Activated B cell treated with CpG ODN at 0.5 μM for 24 hours (primary cell): ENCODE measurements around the gene PGM3. TPM values are rescaled to one million over a fixed set of nuclear protein-coding genes. Genes with fewer than 3 reads are reported as not detected.

Experiments used
- ATAC-seq: fragments of 200-7000 bp; cut with Tn5 transposase; one replicate; pipeline ENCODE4 v1.10.0; 2021; ENCODE audit warnings: low read depth, mild to moderate bottlenecking, moderate library complexity
- CTCF ChIA-PET: fragments of 350-600 bp; sonication (Branson Sonifier 250); formaldehyde crosslinking; loops from one replicate; lab custom pipeline; 2021; ENCODE audit warnings: antibody characterized with exemption; lab: Charles Lee
- POLR2A ChIA-PET: fragments of 350-600 bp; sonication (Branson Sonifier 250); formaldehyde crosslinking; loops from one replicate; lab custom pipeline; 2021; ENCODE audit warnings: antibody characterized with exemption; lab: Charles Lee
- DNase-seq: peaks from one replicate; pipeline ENCODE4 v3.0.0; 2022
- H3K27ac Mint-ChIP-seq: one replicate; pipeline ENCODE4 v1.8.0; 2020; ENCODE audit warnings: mixed read lengths
- H3K27me3 Mint-ChIP-seq: one replicate; pipeline ENCODE4 v1.8.0; 2021; ENCODE audit warnings: mixed read lengths
- H3K36me3 Mint-ChIP-seq: one replicate; pipeline ENCODE4 v1.8.0; 2021; ENCODE audit warnings: low read depth, mixed read lengths
- H3K4me1 Mint-ChIP-seq: one replicate; pipeline ENCODE4 v1.8.0; 2021; ENCODE audit warnings: mixed read lengths
- H3K4me3 Mint-ChIP-seq: one replicate; pipeline ENCODE4 v1.8.0; 2020; ENCODE audit warnings: mild to moderate bottlenecking, mixed read lengths
- H3K9me3 Mint-ChIP-seq: one replicate; pipeline ENCODE4 v1.8.0; 2020; ENCODE audit warnings: mixed read lengths
- CTCF ChIP-seq: fragments of 200-600 bp; IDR thresholded peaks from one replicate; pipeline ENCODE4 v1.8.0; 2022; ENCODE audit warnings: antibody characterized with exemption, mild to moderate bottlenecking
- intact Hi-C: fragments of 100-400 bp; cut with micrococcal nuclease; formaldehyde crosslinking; loops from one replicate; pipeline ENCODE4 v1.15.1; 2024
- total RNA-seq: library from RNA; stranded (reverse); gene quantifications from 2 replicates; pipeline ENCODE4 v1.2.3, GENCODE V29; 2022

The PGM3 gene
- total RNA-seq, 1 donor from 2014 or later: 20.1 TPM

GRCh38 chr6:83188501-83188900 is 4.6 kb downstream of the PGM3 start:
- Mint-ChIP-seq H3K9me3 (no peaks in the 10 kb centered on the region), H3K36me3 (peaks cover 45% of the 10 kb centered on the region), H3K4me3 (no peak overlapping the region), H3K4me1 (peaks cover 18% of the 10 kb centered on the region), H3K27me3 (no peaks in the 10 kb centered on the region), H3K27ac (no peak overlapping the region)
- no peak for TF ChIP-seq CTCF
- DNase-seq (no peak), ATAC-seq (no peak)
- intact Hi-C loops: no loop called here
- CTCF ChIA-PET: interaction anchor here (1.4 to 3.5 kb wide), 2 partner anchors 121 to 123 kb away, joined by 5 to 9 read pairs; partner anchors contain the start of genes DOP1A and UBE3D
- POLR2A ChIA-PET: interaction anchor here (1.1 kb wide), 1 partner anchor 123 kb away, joined by 3 read pairs; the partner anchor contains the start of gene UBE3D

DNA sequence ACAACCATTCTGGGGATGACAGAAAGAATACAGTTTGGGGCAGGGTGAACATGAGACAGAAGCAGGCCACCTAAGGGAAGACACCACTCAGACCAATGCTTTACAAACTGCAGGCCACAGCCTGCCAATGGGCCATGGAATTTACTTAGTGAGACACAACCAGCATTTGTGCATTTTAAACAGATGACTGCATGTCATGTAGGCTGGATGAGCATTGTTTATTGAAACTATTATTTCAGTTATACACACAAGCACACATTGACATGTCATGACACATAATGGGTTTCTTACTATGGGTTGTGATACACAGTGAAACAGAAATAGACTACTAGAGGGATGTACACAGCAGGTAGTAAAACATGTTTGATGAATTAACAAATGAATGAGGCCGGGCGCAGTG is 8.0 kb downstream of the PGM3 start:
- intact Hi-C loops: no loop called here
- Mint-ChIP-seq H3K4me3 (no peak overlapping the region), H3K27ac (no peak overlapping the region), H3K4me1 (peaks cover 2% of the 10 kb centered on the region), H3K9me3 (no peaks in the 10 kb centered on the region), H3K36me3 (peaks cover 68% of the 10 kb centered on the region), H3K27me3 (no peaks in the 10 kb centered on the region)
- ChIA-PET POLR2A (no interaction called here), CTCF (interaction anchor here (1.2 kb wide), 1 partner anchor 131 kb away, joined by 3 read pairs; no protein-coding TSS in a partner anchor)
- no peak for ATAC-seq
- no peak for TF ChIP-seq CTCF
- DNase-seq: no peak

DNA sequence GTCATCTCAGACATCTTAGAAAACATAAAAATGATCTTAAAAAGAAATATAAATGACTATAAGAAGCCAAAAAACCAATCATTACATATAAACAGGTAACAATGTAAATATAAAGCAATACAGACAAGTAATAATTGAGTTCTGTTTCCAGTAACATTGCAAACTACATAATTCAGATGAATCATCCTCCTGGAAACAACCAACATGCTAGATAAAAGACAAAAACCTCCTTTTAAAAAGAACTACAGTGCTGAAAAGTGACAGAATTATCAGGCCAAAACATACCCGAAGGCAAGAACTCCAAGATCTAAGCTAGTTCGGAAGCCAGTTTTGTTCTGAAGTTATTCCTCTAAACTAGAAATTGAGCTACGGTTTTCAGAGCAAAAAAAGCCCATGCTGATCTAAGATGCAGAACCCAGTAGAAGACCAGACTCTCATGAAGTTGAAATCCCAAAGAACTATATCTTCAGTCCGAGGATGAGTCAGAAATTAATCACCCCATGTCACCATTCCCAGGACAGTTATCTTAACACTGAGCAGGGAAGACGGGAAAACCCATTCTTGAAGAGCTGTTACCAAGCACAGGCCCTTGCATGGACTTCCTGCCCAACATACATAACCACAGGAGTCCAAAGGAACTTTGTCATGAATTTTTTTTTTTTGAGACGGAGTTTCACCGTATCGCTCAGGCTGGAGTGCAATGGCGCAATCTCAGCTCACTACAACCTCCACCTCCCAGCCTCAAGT is 9.8 kb downstream of the PGM3 start:
- TF ChIP-seq CTCF: no peak
- H3K27me3 Mint-ChIP-seq: no peaks in the 10 kb centered on the region
- CTCF ChIA-PET: interaction anchor here (1.4 kb wide), 1 partner anchor 116 kb away, joined by 4 read pairs; the partner anchor contains the start of gene DOP1A
- no peak for ATAC-seq
- peaks cover 69% of the 10 kb centered on the region for H3K36me3 Mint-ChIP-seq
- POLR2A ChIA-PET: no interaction called here
- no peak overlapping the region for H3K27ac Mint-ChIP-seq
- intact Hi-C loops: no loop called here
- H3K4me3 Mint-ChIP-seq: no peak overlapping the region
- H3K4me1 Mint-ChIP-seq: no peaks in the 10 kb centered on the region
- DNase-seq: no peak
- H3K9me3 Mint-ChIP-seq: no peaks in the 10 kb centered on the region

- H3K4me3 Mint-ChIP-seq: no peak overlapping the region
- no peaks in the 10 kb centered on the region for H3K9me3 Mint-ChIP-seq
- no peaks in the 10 kb centered on the region for H3K4me1 Mint-ChIP-seq
- peaks cover 76% of the 10 kb centered on the region for H3K36me3 Mint-ChIP-seq
- no peak for TF ChIP-seq CTCF
- H3K27ac Mint-ChIP-seq: no peak overlapping the region
- CTCF ChIA-PET: no interaction called here
- POLR2A ChIA-PET: no interaction called here
- intact Hi-C loops: no loop called here
- ATAC-seq: no peak
- DNase-seq: no peak
- no peaks in the 10 kb centered on the region for H3K27me3 Mint-ChIP-seq
Observed at GRCh38 chr6:83182114-83182513, 11.0 kb downstream of the PGM3 start.

DNA sequence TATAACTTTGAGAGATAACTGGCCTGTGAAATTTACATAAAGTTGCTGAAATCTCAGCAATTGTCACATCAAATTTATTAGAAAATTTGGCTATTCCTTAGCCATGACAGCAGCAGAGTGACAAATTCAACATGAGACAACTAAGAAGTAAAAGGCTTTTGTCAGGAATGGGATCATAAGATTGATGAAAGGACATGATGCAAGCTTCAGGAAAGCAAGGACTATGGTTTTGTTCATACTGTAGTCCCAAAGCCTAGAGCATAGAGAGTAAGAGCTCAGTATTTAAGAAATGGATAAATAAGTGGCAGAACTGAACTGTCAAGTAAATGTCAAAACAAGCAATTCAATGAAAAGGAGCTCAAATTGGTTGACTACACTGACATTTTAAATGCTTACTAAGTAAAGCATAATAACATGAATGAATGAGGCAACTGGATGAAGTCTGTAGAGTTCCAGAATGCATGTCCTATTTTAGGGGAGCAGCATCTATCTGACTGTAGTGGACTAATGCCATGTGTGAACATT is 12.6 kb downstream of the PGM3 start:
- no peak for TF ChIP-seq CTCF
- Mint-ChIP-seq H3K36me3 (peaks cover 78% of the 10 kb centered on the region), H3K4me1 (no peaks in the 10 kb centered on the region), H3K27me3 (no peaks in the 10 kb centered on the region), H3K9me3 (no peaks in the 10 kb centered on the region), H3K27ac (no peak overlapping the region), H3K4me3 (no peak overlapping the region)
- POLR2A ChIA-PET: no interaction called here
- DNase-seq (no peak), ATAC-seq (no peak)
- CTCF ChIA-PET: no interaction called here
- intact Hi-C loops: no loop called here
